ENCODE results near the gene LTO1. TPM values are rescaled to one million over a fixed set of nuclear protein-coding genes. Genes with fewer than 3 reads are reported as not detected.

The LTO1 gene
- total RNA-seq, 1 experiment from 2014 or later = 25.3 TPM

DNA sequence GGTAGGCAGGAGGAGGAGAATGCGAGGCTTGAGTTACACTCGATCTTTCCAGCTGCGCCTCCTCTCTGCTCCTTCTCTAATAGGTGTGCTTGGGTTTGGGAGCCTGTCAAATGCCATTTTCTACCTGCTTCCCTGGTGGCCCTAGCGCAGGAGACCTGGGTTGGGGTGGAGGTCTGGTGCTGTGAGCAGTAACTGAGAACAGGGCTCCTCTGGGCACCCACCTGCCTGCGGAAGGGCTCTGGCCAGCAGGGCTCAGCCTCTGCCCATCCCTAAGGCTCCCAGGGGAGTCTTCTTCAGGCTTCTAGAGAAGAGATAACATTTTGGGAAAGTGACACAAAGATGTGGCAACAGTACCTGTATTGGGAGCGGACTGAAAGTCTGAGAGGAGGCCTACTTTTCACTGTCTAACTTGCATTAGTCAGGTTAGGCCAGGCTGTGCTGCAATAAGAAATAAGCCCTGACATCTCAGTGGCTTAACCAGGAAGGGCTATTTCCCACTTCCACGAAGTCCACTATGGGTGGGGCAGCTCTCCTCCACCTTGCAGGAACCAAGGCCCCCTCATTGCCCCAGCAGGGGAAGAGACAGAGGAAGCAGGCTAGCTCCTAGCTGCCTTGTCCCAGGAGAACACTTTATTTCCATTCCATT is 7.7 kb upstream of the LTO1 start:
- Histone ChIP-seq H4K8ac (replicated peaks; ENCODE audit: insufficient read length, low read depth, low read length) (no peak overlapping the region), H3K9ac (ENCODE audit: extremely low read depth, insufficient read length, low read length) (no peak overlapping the region), H3K79me1 (ENCODE audit: insufficient read depth, low read depth, low read length, poor library complexity, severe bottlenecking) (no peaks in the 10 kb centered on the region), H4K20me1 (ENCODE audit: control insufficient read depth, insufficient read depth, insufficient read length) (peaks cover 2% of the 10 kb centered on the region), H3K79me2 (ENCODE audit: insufficient read depth, low read length) (no peaks in the 10 kb centered on the region), H3K4ac (ENCODE audit: low read depth, low read length) (no peak overlapping the region), H3K56ac (ENCODE audit: insufficient read length, low read depth, low read length) (no peak overlapping the region), H3K14ac (ENCODE audit: insufficient read depth, low read length) (no peak overlapping the region), H3K4me1 (ENCODE audit: insufficient read depth, low read length) (no peaks in the 10 kb centered on the region), H2BK20ac (ENCODE audit: low read depth, low read length, poor library complexity, severe bottlenecking) (no peak overlapping the region), H2BK120ac (ENCODE audit: low read depth, low read length, poor library complexity, severe bottlenecking) (no peak overlapping the region), H4K5ac (ENCODE audit: insufficient read length, low read depth, low read length) (no peak overlapping the region), H3K27me3 (ENCODE audit: insufficient read depth, low read length) (no peaks in the 10 kb centered on the region), H3K9me3 (ENCODE audit: control insufficient read depth, low read depth, low read length) (no peaks in the 10 kb centered on the region), H4K91ac (ENCODE audit: insufficient read length, low read depth, low read length) (no peak overlapping the region), H2BK15ac (ENCODE audit: low read depth, low read length) (no peak overlapping the region), H3K23ac (ENCODE audit: insufficient read length, low read depth, low read length) (no peak overlapping the region), H3K27ac (ENCODE audit: insufficient read length, low read depth, low read length) (no peak overlapping the region), H3K18ac (ENCODE audit: insufficient read length, low read depth, low read length) (no peak overlapping the region), H3K4me2 (ENCODE audit: insufficient read depth, insufficient read length, low read length) (no peak overlapping the region), H2AFZ (ENCODE audit: low read length) (no peak overlapping the region), H2BK12ac (ENCODE audit: insufficient read length, low read depth, low read length) (no peak overlapping the region), H2BK5ac (ENCODE audit: insufficient read length, low read length) (no peak overlapping the region), H2AK5ac (ENCODE audit: insufficient read length, low read length) (no peak overlapping the region), H3K23me2 (ENCODE audit: insufficient read length, low read depth, low read length, poor library complexity, severe bottlenecking) (no peaks in the 10 kb centered on the region), H3T11ph (ENCODE audit: low read length) (no peak overlapping the region)
- no peaks in the 10 kb centered on the region for H3K36me3 Mint-ChIP-seq (ENCODE audit: insufficient read depth in 1 of 3, low read depth in 3 of 3)
- DNase-seq = no peak
- no CpG with 5 or more reads among the region's 7 CpGs for WGBS (ENCODE audit: extremely low coverage, insufficient read length, low lambda C conversion rate)
- peaks cover 21% of the 10 kb centered on the region for H3K27me3 Mint-ChIP-seq (ENCODE audit: low read depth)
- no peak overlapping the region for H3K4me3 Mint-ChIP-seq
- no peak overlapping the region for H3K27ac Mint-ChIP-seq
- TF ChIP-seq, protein P1, sequence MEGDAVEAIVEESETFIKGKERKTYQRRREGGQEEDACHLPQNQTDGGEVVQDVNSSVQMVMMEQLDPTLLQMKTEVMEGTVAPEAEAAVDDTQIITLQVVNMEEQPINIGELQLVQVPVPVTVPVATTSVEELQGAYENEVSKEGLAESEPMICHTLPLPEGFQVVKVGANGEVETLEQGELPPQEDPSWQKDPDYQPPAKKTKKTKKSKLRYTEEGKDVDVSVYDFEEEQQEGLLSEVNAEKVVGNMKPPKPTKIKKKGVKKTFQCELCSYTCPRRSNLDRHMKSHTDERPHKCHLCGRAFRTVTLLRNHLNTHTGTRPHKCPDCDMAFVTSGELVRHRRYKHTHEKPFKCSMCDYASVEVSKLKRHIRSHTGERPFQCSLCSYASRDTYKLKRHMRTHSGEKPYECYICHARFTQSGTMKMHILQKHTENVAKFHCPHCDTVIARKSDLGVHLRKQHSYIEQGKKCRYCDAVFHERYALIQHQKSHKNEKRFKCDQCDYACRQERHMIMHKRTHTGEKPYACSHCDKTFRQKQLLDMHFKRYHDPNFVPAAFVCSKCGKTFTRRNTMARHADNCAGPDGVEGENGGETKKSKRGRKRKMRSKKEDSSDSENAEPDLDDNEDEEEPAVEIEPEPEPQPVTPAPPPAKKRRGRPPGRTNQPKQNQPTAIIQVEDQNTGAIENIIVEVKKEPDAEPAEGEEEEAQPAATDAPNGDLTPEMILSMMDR (conservative IDR thresholded peaks at IDR 0.05) = no peak
- peaks cover 0 to 6% of the 10 kb centered on the region in 2 experiments; a peak in 1 of 4 replicates for H3K4me1 Mint-ChIP-seq
- peaks cover 0 to 2% of the 10 kb centered on the region in 2 experiments; a peak in 3 of 5 replicates for H3K9me3 Mint-ChIP-seq
